ENCODE data around the gene PTPRN2. TPM values are rescaled to one million over a fixed set of nuclear protein-coding genes. Genes with fewer than 3 reads are reported as not detected.

Gene PTPRN2
- polyA plus RNA-seq, 1 experiment: 0.02 TPM

GRCh38 chr7:157990226-157990880 lies 597.3 kb downstream of the PTPRN2 start:
- peaks cover 94% of the 10 kb centered on the region for H3K9me3 ChIP-seq (ENCODE audit: control insufficient read depth, insufficient read depth, low read length)
- CTCF ChIA-PET: no interaction called here
- DNase-seq (ENCODE audit: low read depth, low spot score): no peak
- no peaks in the 10 kb centered on the region for H3K27me3 ChIP-seq (ENCODE audit: control insufficient read depth, insufficient read depth, low read length)
- TF ChIP-seq CTCF (IDR thresholded peaks at IDR 0.05; ENCODE audit: low read depth, low read length): no peak
- POLR2A ChIA-PET: no interaction called here
- no peak overlapping the region for H3K27ac ChIP-seq (ENCODE audit: low read depth, low read length)
- no peak overlapping the region for H3K4me3 ChIP-seq (ENCODE audit: low read depth, low read length)

- peaks cover 96% of the 10 kb centered on the region for H3K9me3 ChIP-seq (ENCODE audit: control insufficient read depth, insufficient read depth, low read length)
- H3K27me3 ChIP-seq (ENCODE audit: control insufficient read depth, insufficient read depth, low read length): no peaks in the 10 kb centered on the region
- no peak for DNase-seq (ENCODE audit: low read depth, low spot score)
- ChIA-PET CTCF (no interaction called here), POLR2A (no interaction called here)
- no peak overlapping the region for H3K27ac ChIP-seq (ENCODE audit: low read depth, low read length)
- no peak for TF ChIP-seq CTCF (IDR thresholded peaks at IDR 0.05; ENCODE audit: low read depth, low read length)
- H3K4me3 ChIP-seq (ENCODE audit: low read depth, low read length): no peak overlapping the region
Observed at GRCh38 chr7:157989589-157989988, 598.0 kb downstream of the PTPRN2 start.

- no peak for DNase-seq (ENCODE audit: low read depth, low spot score)
- ChIA-PET CTCF (no interaction called here), POLR2A (no interaction called here)
- Histone ChIP-seq H3K9me3 (ENCODE audit: control insufficient read depth, insufficient read depth, low read length) (peaks cover 97% of the 10 kb centered on the region), H3K27me3 (ENCODE audit: control insufficient read depth, insufficient read depth, low read length) (no peaks in the 10 kb centered on the region), H3K27ac (ENCODE audit: low read depth, low read length) (no peak overlapping the region), H3K4me3 (ENCODE audit: low read depth, low read length) (no peak overlapping the region)
- no peak for TF ChIP-seq CTCF (IDR thresholded peaks at IDR 0.05; ENCODE audit: low read depth, low read length)
Observed at GRCh38 chr7:157987906-157988305, 599.7 kb downstream of the PTPRN2 start.

- ChIA-PET CTCF (no interaction called here), POLR2A (no interaction called here)
- no peak for DNase-seq (ENCODE audit: low read depth, low spot score)
- Histone ChIP-seq H3K27me3 (ENCODE audit: control insufficient read depth, insufficient read depth, low read length) (no peaks in the 10 kb centered on the region), H3K27ac (ENCODE audit: low read depth, low read length) (no peak overlapping the region), H3K9me3 (ENCODE audit: control insufficient read depth, insufficient read depth, low read length) (peaks cover 88% of the 10 kb centered on the region), H3K4me3 (ENCODE audit: low read depth, low read length) (no peak overlapping the region)
- no peak for TF ChIP-seq CTCF (IDR thresholded peaks at IDR 0.05; ENCODE audit: low read depth, low read length)
Observed at GRCh38 chr7:157986051-157986450, 601.6 kb downstream of the PTPRN2 start.

- no peak overlapping the region for H3K4me3 ChIP-seq (ENCODE audit: low read depth, low read length)
- H3K9me3 ChIP-seq (ENCODE audit: control insufficient read depth, insufficient read depth, low read length): peaks cover 88% of the 10 kb centered on the region
- ChIA-PET POLR2A (no interaction called here), CTCF (no interaction called here)
- DNase-seq (ENCODE audit: low read depth, low spot score): no peak
- no peaks in the 10 kb centered on the region for H3K27me3 ChIP-seq (ENCODE audit: control insufficient read depth, insufficient read depth, low read length)
- no peak overlapping the region for H3K27ac ChIP-seq (ENCODE audit: low read depth, low read length)
- TF ChIP-seq CTCF (IDR thresholded peaks at IDR 0.05; ENCODE audit: low read depth, low read length): no peak
Observed at GRCh38 chr7:157985636-157986035, 602.0 kb downstream of the PTPRN2 start.
